ENCODE results near the gene ZNF431.

DNA sequence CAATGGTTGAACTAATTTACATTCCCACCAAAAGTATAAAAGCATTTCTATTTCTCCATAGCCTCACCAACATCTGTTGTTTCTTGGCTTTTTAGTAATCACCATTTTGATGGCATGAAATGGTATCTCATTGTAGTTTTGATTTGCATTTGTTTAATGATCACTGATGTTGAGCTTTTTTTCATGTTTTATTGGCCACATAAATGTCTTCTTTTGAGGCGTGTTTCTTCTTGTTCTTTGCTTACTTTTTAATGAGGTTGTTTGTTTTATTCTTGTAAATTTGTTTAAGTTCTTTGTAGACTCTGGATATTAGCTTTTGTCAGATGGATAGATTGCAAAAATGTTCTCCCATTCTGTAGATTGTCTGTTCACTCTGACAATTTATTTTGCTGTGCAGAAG lies 31.7 kb upstream of the ZNF431 start:
- TF ChIP-seq, protein P1, sequence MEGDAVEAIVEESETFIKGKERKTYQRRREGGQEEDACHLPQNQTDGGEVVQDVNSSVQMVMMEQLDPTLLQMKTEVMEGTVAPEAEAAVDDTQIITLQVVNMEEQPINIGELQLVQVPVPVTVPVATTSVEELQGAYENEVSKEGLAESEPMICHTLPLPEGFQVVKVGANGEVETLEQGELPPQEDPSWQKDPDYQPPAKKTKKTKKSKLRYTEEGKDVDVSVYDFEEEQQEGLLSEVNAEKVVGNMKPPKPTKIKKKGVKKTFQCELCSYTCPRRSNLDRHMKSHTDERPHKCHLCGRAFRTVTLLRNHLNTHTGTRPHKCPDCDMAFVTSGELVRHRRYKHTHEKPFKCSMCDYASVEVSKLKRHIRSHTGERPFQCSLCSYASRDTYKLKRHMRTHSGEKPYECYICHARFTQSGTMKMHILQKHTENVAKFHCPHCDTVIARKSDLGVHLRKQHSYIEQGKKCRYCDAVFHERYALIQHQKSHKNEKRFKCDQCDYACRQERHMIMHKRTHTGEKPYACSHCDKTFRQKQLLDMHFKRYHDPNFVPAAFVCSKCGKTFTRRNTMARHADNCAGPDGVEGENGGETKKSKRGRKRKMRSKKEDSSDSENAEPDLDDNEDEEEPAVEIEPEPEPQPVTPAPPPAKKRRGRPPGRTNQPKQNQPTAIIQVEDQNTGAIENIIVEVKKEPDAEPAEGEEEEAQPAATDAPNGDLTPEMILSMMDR (IDR thresholded peaks at IDR 0.05), result no peak
- no peak for TF ChIP-seq POLR2A (IDR thresholded peaks at IDR 0.05)
